ENCODE data around the gene NSMCE1. TPM values are rescaled to one million over a fixed set of nuclear protein-coding genes. Genes with fewer than 3 reads are reported as not detected.

The NSMCE1 gene
- total RNA-seq, 2 experiments from 2014 or later: 112 to 117 TPM

GRCh38 chr16:27232061-27232900 is 36.3 kb downstream of the NSMCE1 start:
- peaks cover 79% of the 10 kb centered on the region for H3K4me1 Mint-ChIP-seq (ENCODE audit: low read depth)
- intact Hi-C loops (cut with micrococcal nuclease): no loop called here
- peak overlapping the region; percentile 98 for H3K27ac Mint-ChIP-seq
- peak overlapping the region; percentile 49 for H3K4me3 Mint-ChIP-seq
- DNase-seq: peak; percentile 79
- CTCF ChIA-PET: interaction anchor here (0.5 to 5.5 kb wide), 13 partner anchors 10 to 227 kb away, joined by 3 to 103 read pairs (median 4); partner anchors contain the start of gene KDM8
- H3K27me3 Mint-ChIP-seq (ENCODE audit: low read depth): no peaks in the 10 kb centered on the region
- H3K9me3 Mint-ChIP-seq: no peaks in the 10 kb centered on the region
- peaks cover 40% of the 10 kb centered on the region for H3K36me3 Mint-ChIP-seq (ENCODE audit: low read depth)

GRCh38 chr16:27231692-27232060 is 36.9 kb downstream of the NSMCE1 start:
- Mint-ChIP-seq H3K4me3 (peak overlapping the region; percentile 49), H3K27me3 (ENCODE audit: low read depth) (no peaks in the 10 kb centered on the region), H3K36me3 (ENCODE audit: low read depth) (peaks cover 39% of the 10 kb centered on the region), H3K27ac (peak overlapping the region; percentile 98), H3K4me1 (ENCODE audit: low read depth) (peaks cover 79% of the 10 kb centered on the region), H3K9me3 (no peaks in the 10 kb centered on the region)
- CTCF ChIA-PET: interaction anchor here (0.5 to 3.9 kb wide), 12 partner anchors 10 to 227 kb away, joined by 3 to 26 read pairs (median 4); partner anchors contain the start of gene KDM8
- no peak for DNase-seq
- intact Hi-C loops (cut with micrococcal nuclease): no loop called here

DNA sequence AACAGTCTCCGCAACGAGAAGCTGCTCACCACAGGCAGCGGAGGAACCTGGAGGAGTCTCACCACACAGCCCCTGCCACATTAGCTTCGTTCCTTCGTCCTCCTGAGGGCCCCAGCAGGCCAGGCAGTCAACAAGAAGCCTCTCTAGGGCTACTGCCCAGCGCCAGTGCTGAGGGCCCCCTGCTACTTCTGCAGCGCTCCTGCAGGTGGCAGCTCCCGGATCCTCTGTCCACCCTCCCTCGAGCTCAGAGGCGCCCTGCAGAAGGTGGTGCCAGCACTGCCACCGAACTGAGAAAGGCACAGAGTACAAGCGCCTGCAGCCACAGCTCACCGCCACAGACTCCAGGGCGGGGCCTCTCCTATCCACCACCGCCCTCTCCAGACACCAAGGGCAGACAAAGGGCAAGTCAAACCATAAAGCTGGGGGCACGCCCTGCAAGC is 38.0 kb downstream of the NSMCE1 start:
- peak; percentile 68 for DNase-seq
- H3K9me3 Mint-ChIP-seq: no peaks in the 10 kb centered on the region
- no peaks in the 10 kb centered on the region for H3K27me3 Mint-ChIP-seq (ENCODE audit: low read depth)
- intact Hi-C loops (cut with micrococcal nuclease): loop anchor here (1.0 kb wide), 1 partner anchor 227 kb away; no protein-coding TSS in a partner anchor
- peaks cover 42% of the 10 kb centered on the region for H3K36me3 Mint-ChIP-seq (ENCODE audit: low read depth)
- H3K4me3 Mint-ChIP-seq: peak overlapping the region; percentile 1
- CTCF ChIA-PET: interaction anchor here (0.6 to 3.9 kb wide), 16 partner anchors 9 to 225 kb away, joined by 3 to 26 read pairs (median 4); partner anchors contain the start of gene KDM8
- peak overlapping the region; percentile 98 for H3K27ac Mint-ChIP-seq
- peaks cover 77% of the 10 kb centered on the region for H3K4me1 Mint-ChIP-seq (ENCODE audit: low read depth)

GRCh38 chr16:27229891-27230470 is 38.6 kb downstream of the NSMCE1 start:
- peaks cover 71% of the 10 kb centered on the region for H3K4me1 Mint-ChIP-seq (ENCODE audit: low read depth)
- DNase-seq: no peak
- peak overlapping the region; percentile 1 for H3K4me3 Mint-ChIP-seq
- peak overlapping the region; percentile 98 for H3K27ac Mint-ChIP-seq
- intact Hi-C loops (cut with micrococcal nuclease): loop anchor here (1.0 kb wide), 1 partner anchor 227 kb away; no protein-coding TSS in a partner anchor
- CTCF ChIA-PET: interaction anchor here (0.6 to 3.9 kb wide), 13 partner anchors 9 to 225 kb away, joined by 3 to 26 read pairs (median 4); no protein-coding TSS in a partner anchor
- H3K27me3 Mint-ChIP-seq (ENCODE audit: low read depth): no peaks in the 10 kb centered on the region
- H3K9me3 Mint-ChIP-seq: no peaks in the 10 kb centered on the region
- peaks cover 42% of the 10 kb centered on the region for H3K36me3 Mint-ChIP-seq (ENCODE audit: low read depth)

- CTCF ChIA-PET: interaction anchor here (0.6 to 3.9 kb wide), 5 partner anchors 56 to 140 kb away, joined by 5 to 26 read pairs (median 7); no protein-coding TSS in a partner anchor
- H3K27me3 Mint-ChIP-seq (ENCODE audit: low read depth): no peaks in the 10 kb centered on the region
- H3K36me3 Mint-ChIP-seq (ENCODE audit: low read depth): peaks cover 44% of the 10 kb centered on the region
- H3K4me1 Mint-ChIP-seq (ENCODE audit: low read depth): peaks cover 60% of the 10 kb centered on the region
- H3K4me3 Mint-ChIP-seq: no peak overlapping the region
- no peak for DNase-seq
- H3K27ac Mint-ChIP-seq: no peak overlapping the region
- H3K9me3 Mint-ChIP-seq: no peaks in the 10 kb centered on the region
- intact Hi-C loops (cut with micrococcal nuclease): no loop called here
Observed at GRCh38 chr16:27228621-27229501, 39.7 kb downstream of the NSMCE1 start.

GRCh38 chr16:27228045-27228444 is 40.5 kb downstream of the NSMCE1 start:
- Mint-ChIP-seq H3K27ac (no peak overlapping the region), H3K27me3 (ENCODE audit: low read depth) (no peaks in the 10 kb centered on the region), H3K4me1 (ENCODE audit: low read depth) (peaks cover 51% of the 10 kb centered on the region), H3K9me3 (no peaks in the 10 kb centered on the region), H3K36me3 (ENCODE audit: low read depth) (peaks cover 41% of the 10 kb centered on the region), H3K4me3 (no peak overlapping the region)
- DNase-seq: no peak
- CTCF ChIA-PET: no interaction called here
- intact Hi-C loops (cut with micrococcal nuclease): no loop called here

GRCh38 chr16:27226976-27227705 is 41.4 kb downstream of the NSMCE1 start:
- CTCF ChIA-PET: no interaction called here
- no peak overlapping the region for H3K27ac Mint-ChIP-seq
- no peaks in the 10 kb centered on the region for H3K27me3 Mint-ChIP-seq (ENCODE audit: low read depth)
- no peak overlapping the region for H3K4me3 Mint-ChIP-seq
- peaks cover 33% of the 10 kb centered on the region for H3K36me3 Mint-ChIP-seq (ENCODE audit: low read depth)
- H3K4me1 Mint-ChIP-seq (ENCODE audit: low read depth): peaks cover 42% of the 10 kb centered on the region
- no peak for DNase-seq
- intact Hi-C loops (cut with micrococcal nuclease): no loop called here
- no peaks in the 10 kb centered on the region for H3K9me3 Mint-ChIP-seq

DNA sequence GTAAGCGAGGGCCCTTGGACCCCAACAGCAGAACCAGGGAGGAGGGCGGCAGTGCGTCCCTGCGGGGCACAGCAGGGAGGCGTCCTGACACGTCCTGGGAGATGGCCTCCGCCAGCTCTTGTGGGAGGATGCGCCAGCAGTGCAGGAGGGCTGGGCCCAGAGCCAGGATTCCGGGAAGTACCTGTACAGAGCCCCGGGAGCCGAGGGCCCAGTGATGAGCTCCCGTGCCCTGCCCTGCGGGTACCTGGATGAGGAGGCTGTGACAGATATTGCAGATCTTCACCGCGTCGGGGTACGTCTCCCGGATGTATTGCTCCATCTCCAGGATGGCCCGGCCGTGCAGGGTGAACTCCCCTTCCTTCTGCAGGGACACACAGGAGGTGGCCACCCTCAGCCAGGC is 42.1 kb downstream of the NSMCE1 start:
- CTCF ChIA-PET: interaction anchor here (1.7 to 2.2 kb wide), 2 partner anchors 8 to 91 kb away, joined by 4 to 14 read pairs; no protein-coding TSS in a partner anchor
- Mint-ChIP-seq H3K36me3 (ENCODE audit: low read depth) (peaks cover 26% of the 10 kb centered on the region), H3K4me1 (ENCODE audit: low read depth) (peaks cover 36% of the 10 kb centered on the region), H3K27me3 (ENCODE audit: low read depth) (no peaks in the 10 kb centered on the region), H3K4me3 (no peak overlapping the region), H3K27ac (no peak overlapping the region), H3K9me3 (no peaks in the 10 kb centered on the region)
- DNase-seq: no peak
- intact Hi-C loops (cut with micrococcal nuclease): no loop called here

GRCh38 chr16:27225536-27226360 is 42.8 kb downstream of the NSMCE1 start:
- peaks cover 28% of the 10 kb centered on the region for H3K4me1 Mint-ChIP-seq (ENCODE audit: low read depth)

GRCh38 chr16:27224741-27225300 is 43.8 kb downstream of the NSMCE1 start:
- intact Hi-C loops (cut with micrococcal nuclease): no loop called here
- DNase-seq: no peak
- peaks cover 18% of the 10 kb centered on the region for H3K36me3 Mint-ChIP-seq (ENCODE audit: low read depth)
- CTCF ChIA-PET: interaction anchor here (0.6 to 2.3 kb wide), 6 partner anchors 10 to 144 kb away, joined by 3 to 14 read pairs (median 6); no protein-coding TSS in a partner anchor
- peaks cover 22% of the 10 kb centered on the region for H3K4me1 Mint-ChIP-seq (ENCODE audit: low read depth)
- H3K9me3 Mint-ChIP-seq: no peaks in the 10 kb centered on the region
- H3K27ac Mint-ChIP-seq: no peak overlapping the region
- no peak overlapping the region for H3K4me3 Mint-ChIP-seq
- H3K27me3 Mint-ChIP-seq (ENCODE audit: low read depth): no peaks in the 10 kb centered on the region

More at GRCh38 chr16:27225536-27226360, 42.8 kb downstream of the NSMCE1 start:
- DNase-seq: no peak
- peak overlapping the region; percentile 28 for H3K27ac Mint-ChIP-seq
- H3K36me3 Mint-ChIP-seq (ENCODE audit: low read depth): peaks cover 20% of the 10 kb centered on the region
- CTCF ChIA-PET: interaction anchor here (0.6 to 2.3 kb wide), 7 partner anchors 9 to 234 kb away, joined by 3 to 14 read pairs (median 4); no protein-coding TSS in a partner anchor
- no peak overlapping the region for H3K4me3 Mint-ChIP-seq
- no peaks in the 10 kb centered on the region for H3K27me3 Mint-ChIP-seq (ENCODE audit: low read depth)
- intact Hi-C loops (cut with micrococcal nuclease): no loop called here
- H3K9me3 Mint-ChIP-seq: no peaks in the 10 kb centered on the region

Measured in activated naive CD4-positive, alpha-beta T cell treated with anti-CD3 and anti-CD28 coated beads for 36 hours (primary cell).